NCI-H69 (cell line): ENCODE data around the gene PFN3.
"Not testable (repeated sequence)": the region's sequence is repeated elsewhere in the genome, so short reads cannot be mapped to it uniquely, and the experiment has no call there.

Experiments used
- DNase-seq: peaks from one replicate; lab custom pipeline; 2025; lab: John Stamatoyannopoulos, UW

PFN3 gene

GRCh38 chr5:177372034-177372896 is 28.2 kb downstream of the PFN3 start:
- no peak for DNase-seq

- no peak for DNase-seq
These were observed 29.1 kb downstream of the PFN3 start for GRCh38 chr5:177371120-177372033.

- DNase-seq: peak; percentile 96
These were observed 29.9 kb downstream of the PFN3 start for GRCh38 chr5:177370488-177371119.

GRCh38 chr5:177369645-177370440 is 30.6 kb downstream of the PFN3 start:
- DNase-seq: no peak

GRCh38 chr5:177368869-177369644 is 31.4 kb downstream of the PFN3 start:
- peak; percentile 40 for DNase-seq

GRCh38 chr5:177367981-177368868 is 32.2 kb downstream of the PFN3 start:
- no peak for DNase-seq

GRCh38 chr5:177367323-177367848 is 33.1 kb downstream of the PFN3 start:
- DNase-seq: no peak

- peak; percentile 90 for DNase-seq
These were observed 33.7 kb downstream of the PFN3 start for GRCh38 chr5:177366528-177367322.

GRCh38 chr5:177365845-177366527 is 34.5 kb downstream of the PFN3 start:
- DNase-seq: no peak

GRCh38 chr5:177364159-177364962 is 36.1 kb downstream of the PFN3 start:
- no peak for DNase-seq

- no peak for DNase-seq
These were observed 36.9 kb downstream of the PFN3 start for GRCh38 chr5:177363565-177363964.

GRCh38 chr5:177362610-177363507 is 37.6 kb downstream of the PFN3 start:
- peak; percentile 81 for DNase-seq

GRCh38 chr5:177362292-177362609 is 38.2 kb downstream of the PFN3 start:
- DNase-seq: no peak

- no peak for DNase-seq
These were observed 38.8 kb downstream of the PFN3 start for GRCh38 chr5:177361418-177362291.

- DNase-seq: not testable (repeated sequence)
These were observed 39.7 kb downstream of the PFN3 start for GRCh38 chr5:177360740-177361139.
